Effector memory CD8-positive, alpha-beta T cell (primary cell): Measurements from ENCODE around the gene PRSS36.
A peak's percentile ranks its signal among the peaks of the same experiment; 100 is the strongest.
"Not testable (repeated sequence)": the region's sequence is repeated elsewhere in the genome, so short reads cannot be mapped to it uniquely, and the experiment has no call there.

Source experiments
- ATAC-seq: fragments of 150-1000 bp; cut with Tn5 transposase; replicated peaks from 2 replicates; pipeline ENCODE4 v1.10.0; 2021; ENCODE audit warnings: mild to moderate bottlenecking, moderate library complexity
- DNase-seq, 3 experiments: peaks; one replicate each; pipeline ENCODE4 v3.0.0; 2021
- H3K27ac Mint-ChIP-seq, 2 donors: one replicate each; pipeline ENCODE4 v1.8.0; 2022; ENCODE audit warnings: mild to moderate bottlenecking in 2 of 2, mixed read lengths in 2 of 2, moderate library complexity in 2 of 2
- H3K27me3 Mint-ChIP-seq, 2 donors: one replicate each; pipeline ENCODE4 v1.8.0; 2022; ENCODE audit warnings: mixed read lengths in 2 of 2
- H3K36me3 Mint-ChIP-seq: one replicate; pipeline ENCODE4 v1.8.0; 2022; ENCODE audit warnings: mild to moderate bottlenecking, moderate library complexity, mixed read lengths; ENCODE audit not compliant: insufficient read depth
- H3K4me1 Mint-ChIP-seq, 2 donors: one replicate each; pipeline ENCODE4 v1.8.0; 2022; ENCODE audit warnings: low read depth in 2 of 2, mixed read lengths in 2 of 2
- H3K4me3 Mint-ChIP-seq, 2 donors: one replicate each; pipeline ENCODE4 v1.8.0; 2022; ENCODE audit warnings: mild to moderate bottlenecking in 2 of 2, mixed read lengths in 2 of 2, moderate library complexity in 2 of 2
- H3K9me3 Mint-ChIP-seq, 2 donors: one replicate each; pipeline ENCODE4 v1.8.0; 2022; ENCODE audit warnings: mixed read lengths in 2 of 2

Gene PRSS36

DNA sequence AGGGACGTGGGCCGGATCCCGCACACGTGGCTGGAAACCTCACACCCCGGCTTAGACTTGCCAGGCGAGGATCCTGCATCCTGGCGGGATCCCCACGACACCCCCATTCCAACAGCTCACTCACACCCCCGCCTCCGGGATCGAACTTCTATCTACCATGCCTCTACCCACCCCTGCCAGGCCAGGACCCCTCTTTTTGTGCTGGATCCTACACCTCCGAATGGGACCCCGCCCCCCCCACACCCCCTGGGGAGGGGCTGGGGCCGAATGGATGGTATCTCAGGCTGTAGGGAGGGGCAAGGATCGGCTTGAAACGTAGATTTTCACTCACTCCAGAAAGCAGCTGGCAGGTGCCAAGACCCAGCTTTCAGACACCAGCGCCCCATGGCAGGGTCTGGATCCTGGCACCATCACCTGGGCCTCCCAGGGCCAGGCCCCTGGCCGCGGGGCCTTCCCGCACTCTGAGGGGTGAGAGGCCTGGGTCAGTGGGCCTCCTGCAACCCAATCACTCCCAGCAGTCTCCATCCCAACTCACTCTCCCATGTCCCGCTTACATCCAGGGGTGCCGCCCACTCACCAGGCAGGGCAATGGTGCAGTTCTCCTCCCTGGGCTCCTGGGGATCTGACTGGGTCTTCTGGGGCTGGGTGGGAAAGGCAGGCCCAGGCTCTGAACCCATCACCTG, 6.7 kb downstream of the PRSS36 start:
- Mint-ChIP-seq H3K9me3 (no peaks in the 10 kb centered on the region), H3K27ac (peak overlapping the region in 1 of 2 donors; percentile 62), H3K36me3 (peaks cover 6% of the 10 kb centered on the region), H3K4me3 (peak overlapping the region; percentile 68 to 74), H3K27me3 (peaks cover 0 to 12% of the 10 kb centered on the region in 2 donors), H3K4me1 (peaks cover 4 to 6% of the 10 kb centered on the region in 2 donors)
- ATAC-seq = no peak
- DNase-seq = no peak

DNA sequence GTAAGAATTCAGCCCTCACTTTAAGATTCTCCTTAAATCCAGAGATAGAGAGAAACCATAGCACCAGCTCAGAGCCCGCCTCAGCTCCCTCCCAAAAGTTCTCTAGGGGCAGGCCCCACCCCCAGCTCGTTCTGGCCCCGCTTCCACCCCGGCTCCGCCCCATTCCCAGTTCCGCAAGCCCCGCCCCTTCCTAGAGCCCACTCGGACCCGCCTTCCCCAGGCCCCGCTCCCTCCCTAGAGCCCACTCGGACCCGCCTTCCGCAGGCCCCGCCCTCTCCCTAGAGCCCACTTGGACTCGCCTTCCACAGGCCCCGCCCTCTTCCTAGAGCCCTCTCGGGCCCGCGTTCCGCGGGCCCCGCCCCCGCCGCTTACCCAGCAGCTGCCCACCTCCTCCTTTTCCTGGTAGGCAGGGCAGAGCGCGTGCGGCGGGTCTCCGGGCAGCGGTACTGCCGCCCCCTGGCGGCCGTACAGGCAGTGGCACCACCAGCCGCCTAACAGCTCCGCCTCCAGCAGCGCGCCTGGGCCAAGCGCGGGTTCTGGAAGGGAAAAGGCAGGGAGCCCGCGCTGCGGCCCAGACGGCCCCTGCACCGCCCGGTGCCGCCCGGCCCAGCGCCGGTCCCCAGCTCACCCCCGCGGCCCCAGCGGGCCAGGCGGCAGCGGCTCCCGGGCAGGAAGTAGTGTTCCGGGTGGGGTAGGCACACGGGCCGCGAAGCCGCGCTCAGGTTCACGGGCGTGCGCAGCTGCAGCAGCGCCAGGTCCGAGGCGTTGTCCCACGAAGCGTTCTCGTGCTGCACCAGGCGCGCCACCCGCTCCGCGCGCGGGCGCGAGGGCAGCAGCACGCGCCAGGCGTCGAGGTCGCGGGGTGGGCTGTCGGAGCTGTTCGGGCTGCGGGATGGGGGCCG, 7.5 kb downstream of the PRSS36 start:
- peak overlapping the region; percentile 14 to 51 for H3K27ac Mint-ChIP-seq
- H3K9me3 Mint-ChIP-seq = no peaks in the 10 kb centered on the region
- peaks cover 4 to 6% of the 10 kb centered on the region in 2 donors for H3K4me1 Mint-ChIP-seq
- peaks cover 6% of the 10 kb centered on the region for H3K36me3 Mint-ChIP-seq
- ATAC-seq (peak; percentile 84), DNase-seq (peak; percentile 89 to 92 (median 92))
- H3K4me3 Mint-ChIP-seq = peak overlapping the region; percentile 68 to 74
- peaks cover 0 to 4% of the 10 kb centered on the region in 2 donors for H3K27me3 Mint-ChIP-seq

DNA sequence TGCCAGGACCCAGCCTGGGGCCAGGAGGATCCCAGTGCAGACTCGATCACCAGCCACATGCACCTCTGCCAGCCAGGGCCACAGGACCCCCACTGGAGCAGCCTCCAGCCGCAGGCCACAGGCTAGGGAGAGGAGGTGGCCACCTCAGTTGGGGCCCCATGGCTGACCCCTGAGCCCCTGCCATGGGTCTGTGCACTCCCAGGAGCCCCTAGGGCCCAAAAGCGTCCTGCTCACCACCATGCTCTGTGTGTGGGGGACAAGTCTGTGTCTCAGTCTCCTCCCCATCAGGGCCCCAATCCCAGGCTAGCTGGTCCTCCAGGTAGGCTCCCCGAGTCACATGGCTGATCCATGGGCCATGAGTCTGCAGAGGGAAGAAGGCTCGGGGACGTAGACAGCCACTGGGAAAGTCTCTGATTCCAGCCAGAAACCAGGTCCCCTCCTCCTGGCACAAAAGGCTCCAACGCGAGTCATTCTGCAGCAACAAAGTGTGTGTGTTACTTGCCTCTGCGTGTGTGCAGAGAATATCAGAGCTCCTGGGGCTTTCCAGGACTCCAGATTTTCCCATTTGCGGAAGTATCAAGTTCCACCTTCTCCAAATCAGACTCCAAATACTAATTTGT, 8.3 kb downstream of the PRSS36 start:
- H3K36me3 Mint-ChIP-seq = peaks cover 6% of the 10 kb centered on the region
- ATAC-seq (no peak), DNase-seq (no peak)
- H3K9me3 Mint-ChIP-seq = no peaks in the 10 kb centered on the region
- H3K27ac Mint-ChIP-seq = peak overlapping the region; percentile 14 to 51
- no peaks in the 10 kb centered on the region for H3K27me3 Mint-ChIP-seq
- H3K4me3 Mint-ChIP-seq = peak overlapping the region; percentile 68 to 74
- peaks cover 4 to 6% of the 10 kb centered on the region in 2 donors for H3K4me1 Mint-ChIP-seq

DNA sequence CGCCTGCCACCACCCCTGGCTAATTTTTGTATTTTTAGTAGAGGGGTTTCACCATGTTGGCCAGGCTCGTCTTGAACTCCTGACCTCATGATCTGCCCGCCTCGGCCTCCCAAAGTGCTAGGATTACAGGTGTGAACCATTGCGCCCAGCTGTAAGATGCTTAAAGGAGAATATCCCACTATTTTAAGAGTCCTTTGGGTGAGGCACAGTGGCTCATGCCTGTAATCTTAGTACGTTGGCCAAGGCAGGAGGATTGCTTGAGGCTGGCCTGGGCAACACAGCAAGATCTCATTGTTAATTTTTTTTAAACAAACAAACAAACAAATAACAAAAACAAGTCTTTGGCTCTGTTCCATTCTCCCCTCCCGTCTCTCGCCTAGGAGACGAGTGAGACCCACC, 8.8 kb downstream of the PRSS36 start:
- H3K9me3 Mint-ChIP-seq, DNase-seq, H3K27ac Mint-ChIP-seq, ATAC-seq, H3K36me3 Mint-ChIP-seq, H3K27me3 Mint-ChIP-seq, H3K4me1 Mint-ChIP-seq: not testable (repeated sequence)
- peak overlapping the region in 1 of 2 donors; percentile 68 for H3K4me3 Mint-ChIP-seq

DNA sequence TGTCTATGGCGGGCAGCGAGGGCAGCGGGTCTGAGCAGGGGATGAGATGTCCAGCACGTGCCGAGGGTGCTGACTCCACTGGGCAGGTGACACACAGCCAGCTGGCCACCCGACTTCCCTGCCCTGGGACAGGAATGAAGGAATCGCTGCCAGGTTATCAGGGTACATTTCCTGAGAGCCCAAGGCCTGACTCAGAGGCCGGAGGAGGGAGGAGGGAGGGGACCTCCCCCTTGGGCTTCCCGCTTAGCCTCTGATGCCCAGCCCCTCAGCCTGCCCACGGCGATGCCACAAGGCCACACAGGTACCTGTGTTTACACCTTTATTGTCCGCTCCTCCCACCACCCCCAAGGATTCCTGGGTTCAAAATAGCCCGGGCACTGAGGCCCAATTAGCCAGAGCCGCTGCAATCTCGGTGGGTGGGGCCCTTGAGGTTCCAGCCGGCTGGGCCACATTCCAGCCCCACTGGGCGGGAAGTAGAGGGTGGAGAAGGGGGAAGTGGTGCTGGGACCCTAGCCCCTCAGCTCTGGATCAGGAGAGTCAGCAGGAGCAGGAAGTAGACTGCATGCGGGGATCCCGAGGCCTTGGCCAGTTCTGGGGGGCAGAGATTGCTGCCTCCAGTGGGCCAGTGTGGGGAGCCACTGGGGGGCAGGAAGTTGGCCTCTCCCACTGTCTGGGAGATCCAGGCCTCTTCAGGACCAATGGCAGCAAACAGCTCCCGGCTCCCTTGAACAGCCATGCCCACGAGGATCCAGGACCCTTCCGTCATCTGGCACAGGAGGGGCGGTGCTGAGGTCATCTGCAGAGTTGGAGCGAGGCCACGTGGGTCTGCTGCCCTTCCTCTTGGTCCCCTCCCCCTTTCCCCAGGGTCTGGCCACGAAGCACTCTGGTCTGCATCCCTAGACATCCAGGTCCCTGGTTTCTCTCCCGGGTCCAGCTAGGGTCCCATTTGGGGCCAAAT, 11.0 kb downstream of the PRSS36 start:
- peak overlapping the region in 1 of 2 donors; percentile 7 for H3K27ac Mint-ChIP-seq
- no peak for DNase-seq

DNA sequence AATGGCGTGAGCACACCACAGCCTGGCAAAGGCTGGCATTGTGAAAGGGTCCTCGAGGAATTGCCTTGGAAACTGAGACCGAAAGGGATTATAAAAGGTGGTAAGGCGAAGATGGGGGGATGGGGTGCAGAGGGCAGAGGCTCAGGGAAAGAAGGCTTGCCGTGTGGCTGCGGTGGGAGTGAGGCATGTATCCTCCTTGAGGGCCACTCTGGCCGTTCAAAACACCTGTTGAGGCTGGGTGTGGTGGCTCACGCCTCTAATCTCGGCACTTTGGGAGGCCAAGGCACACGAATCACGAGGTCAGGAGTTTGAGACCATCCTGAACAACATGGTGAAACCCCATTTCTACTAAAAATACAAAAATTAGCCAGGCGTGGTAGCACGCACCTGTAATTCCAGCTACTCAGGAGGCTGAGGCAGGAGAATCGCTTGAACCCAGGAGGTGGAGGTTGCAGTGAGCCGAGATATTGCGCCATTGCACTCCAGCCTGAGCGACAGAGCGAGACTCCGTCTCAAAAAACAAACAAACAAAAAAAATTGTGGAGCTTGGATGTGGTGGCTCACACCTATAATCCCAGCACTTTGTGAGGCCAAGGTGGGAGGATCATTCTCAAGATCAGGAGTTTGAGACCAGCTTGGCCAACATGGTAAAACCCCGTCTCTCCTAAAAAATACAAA, 12.9 kb downstream of the PRSS36 start:
- peaks cover 10% of the 10 kb centered on the region for H3K36me3 Mint-ChIP-seq
- DNase-seq, H3K27ac Mint-ChIP-seq, H3K27me3 Mint-ChIP-seq, H3K4me1 Mint-ChIP-seq, H3K4me3 Mint-ChIP-seq, ATAC-seq, H3K9me3 Mint-ChIP-seq: not testable (repeated sequence)

More for the DNA sequence above, 11.0 kb downstream of the PRSS36 start:
- H3K9me3 Mint-ChIP-seq = no peaks in the 10 kb centered on the region
- no peaks in the 10 kb centered on the region for H3K27me3 Mint-ChIP-seq
- ATAC-seq = no peak
- peaks cover 4 to 6% of the 10 kb centered on the region in 2 donors for H3K4me1 Mint-ChIP-seq
- peaks cover 10% of the 10 kb centered on the region for H3K36me3 Mint-ChIP-seq
- H3K4me3 Mint-ChIP-seq = no peak overlapping the region

DNA sequence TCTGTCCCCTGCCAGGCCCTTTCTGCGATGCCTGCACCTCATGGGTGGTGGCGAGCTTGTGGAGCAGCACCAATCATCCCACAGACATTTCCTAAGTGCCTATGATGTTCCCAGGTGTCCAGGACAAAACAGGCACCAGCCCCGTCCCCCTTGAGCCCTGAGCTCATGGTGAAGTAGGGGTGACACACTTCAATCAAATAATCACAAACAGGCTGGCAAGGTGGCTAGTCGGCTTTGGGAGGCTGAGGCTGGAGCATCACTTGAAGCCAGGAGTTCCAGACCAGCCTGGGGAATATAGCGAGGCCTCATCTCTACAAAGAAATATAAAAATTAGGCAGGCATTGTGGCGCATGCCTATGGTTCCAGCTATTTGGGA, 13.6 kb downstream of the PRSS36 start:
- Mint-ChIP-seq H3K4me1 (no peaks in the 10 kb centered on the region), H3K27me3 (no peaks in the 10 kb centered on the region), H3K27ac (no peak overlapping the region), H3K9me3 (no peaks in the 10 kb centered on the region), H3K4me3 (no peak overlapping the region), H3K36me3 (peaks cover 13% of the 10 kb centered on the region)
- no peak for DNase-seq
- ATAC-seq = no peak

DNA sequence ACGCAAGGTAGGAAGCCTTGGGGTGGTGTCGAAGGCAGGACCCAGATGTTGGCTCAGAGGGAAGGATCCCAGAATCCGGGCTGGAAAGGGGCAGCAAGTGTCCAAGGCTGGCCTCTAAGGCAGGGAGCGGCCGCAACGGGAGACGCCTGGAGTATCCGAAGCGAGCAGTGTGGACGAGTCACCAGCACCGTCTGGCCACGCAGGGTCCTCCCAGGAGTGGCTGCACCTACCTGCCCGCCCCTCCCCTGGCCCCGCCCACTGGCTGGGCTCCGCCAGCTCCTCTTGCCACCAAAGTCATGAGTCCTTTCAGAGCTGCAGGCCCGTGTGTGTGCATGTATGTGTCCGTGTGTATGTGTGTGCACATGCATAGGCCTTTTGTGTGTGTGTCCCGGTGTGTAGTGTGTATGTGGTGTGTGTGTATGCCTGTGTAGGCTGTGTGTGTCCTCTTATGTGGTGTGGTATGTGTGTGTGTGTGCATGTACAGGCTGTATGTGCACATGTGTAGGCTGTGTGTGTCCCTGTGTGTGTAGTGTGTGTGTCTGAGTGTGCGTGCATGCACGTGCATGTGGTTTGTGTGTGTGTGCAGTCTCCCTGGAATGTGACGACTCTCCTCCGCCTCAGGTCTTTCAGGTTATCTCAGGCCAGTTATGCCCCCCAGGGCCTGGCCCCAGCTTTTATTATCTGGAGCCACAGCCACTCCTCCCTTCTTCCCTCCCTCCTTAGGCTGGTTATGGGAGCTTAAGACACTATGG, 14.2 kb downstream of the PRSS36 start, which contains the start of gene PRSS8:
Gene PRSS8 (minus strand): TSS at position 193 of the 752 bp plus-strand sequence. CDS start 229 bp downstream, outside the sequence.
- ATAC-seq (no peak), DNase-seq (no peak)
- Mint-ChIP-seq H3K4me3 (no peak within 1 kb of the TSS), H3K27ac (no peak within 1 kb of the TSS), H3K27me3 (no peaks in the 10 kb centered on the region), H3K36me3 (peaks cover 17% of the 10 kb centered on the region), H3K4me1 (no peaks in the 10 kb centered on the region), H3K9me3 (no peaks in the 10 kb centered on the region)

DNA sequence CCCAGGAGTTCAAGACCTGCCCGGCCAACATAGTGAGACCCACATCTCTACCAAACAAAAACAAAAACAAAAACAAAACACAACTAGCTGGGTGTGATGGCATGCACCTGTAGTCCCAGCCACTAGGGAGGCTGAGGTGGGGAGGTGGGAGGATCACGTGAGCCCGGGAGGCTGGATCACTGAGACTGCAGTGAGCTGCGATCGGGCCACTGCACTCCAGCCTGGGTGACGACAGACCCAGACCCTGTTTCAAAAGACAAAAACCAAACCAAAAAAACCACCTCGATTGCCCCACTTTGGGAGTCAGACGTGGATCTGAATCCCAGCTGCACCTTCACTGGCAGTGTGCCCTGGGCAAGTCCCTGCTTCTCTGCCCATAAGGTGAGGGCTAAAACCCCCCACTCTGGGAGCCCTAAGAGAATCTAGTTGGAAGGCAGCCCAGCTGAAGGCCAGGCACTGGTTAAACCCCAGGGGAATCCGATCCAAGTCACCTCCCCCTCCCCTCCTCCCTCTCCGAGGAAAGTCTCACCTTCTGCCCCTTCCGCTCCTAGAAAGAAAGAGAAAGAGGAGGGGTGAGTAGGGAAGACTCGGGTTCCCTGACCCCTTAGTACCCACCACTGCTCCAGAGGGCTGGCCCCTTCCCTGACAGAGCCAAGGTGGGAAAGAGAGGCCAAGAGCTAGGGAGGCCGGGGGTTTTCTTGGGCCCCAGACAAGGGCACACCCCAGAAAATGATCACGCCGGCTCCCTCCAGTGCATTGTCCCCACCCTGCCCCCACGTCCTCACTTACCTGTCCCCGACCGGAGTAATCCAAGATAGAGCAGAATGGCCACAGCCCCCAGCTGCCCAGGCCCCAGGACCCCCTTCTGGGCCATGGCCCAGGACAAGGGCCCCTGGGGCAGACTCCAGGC, 15.0 kb downstream of the PRSS36 start:
- H3K4me3 Mint-ChIP-seq = no peak overlapping the region
- H3K27me3 Mint-ChIP-seq = no peaks in the 10 kb centered on the region
- ATAC-seq (no peak), DNase-seq (no peak)
- H3K4me1 Mint-ChIP-seq = no peaks in the 10 kb centered on the region
- no peak overlapping the region for H3K27ac Mint-ChIP-seq
- H3K9me3 Mint-ChIP-seq = no peaks in the 10 kb centered on the region
- peaks cover 13% of the 10 kb centered on the region for H3K36me3 Mint-ChIP-seq

DNA sequence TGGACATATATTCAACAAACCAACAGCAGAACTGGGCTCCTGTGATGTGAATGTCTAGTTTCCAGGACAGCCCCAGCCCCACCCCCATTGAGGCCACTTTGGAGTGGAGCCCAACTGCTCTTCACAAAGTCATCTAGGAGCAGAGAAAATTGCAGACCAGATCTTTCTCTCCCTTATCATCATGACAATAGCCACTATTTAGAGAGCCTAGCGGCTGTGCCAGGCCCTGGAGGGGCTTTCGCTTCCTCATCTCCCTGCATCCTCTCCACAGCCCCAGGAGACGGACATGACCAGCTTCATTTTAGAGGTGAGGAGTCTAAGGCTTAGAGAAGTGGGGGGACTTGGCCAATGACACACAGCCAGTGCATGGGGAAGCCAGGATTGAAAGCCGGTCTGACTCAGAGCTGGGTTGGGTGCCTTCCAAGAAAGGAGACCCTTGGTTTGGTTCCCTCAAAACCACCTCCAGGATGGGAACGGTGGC, 15.7 kb downstream of the PRSS36 start:
- peaks cover 13% of the 10 kb centered on the region for H3K36me3 Mint-ChIP-seq
- ATAC-seq (no peak), DNase-seq (no peak)
- H3K27me3 Mint-ChIP-seq = no peaks in the 10 kb centered on the region
- no peaks in the 10 kb centered on the region for H3K4me1 Mint-ChIP-seq
- peak overlapping the region in 1 of 2 donors; percentile 42 for H3K27ac Mint-ChIP-seq
- no peaks in the 10 kb centered on the region for H3K9me3 Mint-ChIP-seq
- no peak overlapping the region for H3K4me3 Mint-ChIP-seq

DNA sequence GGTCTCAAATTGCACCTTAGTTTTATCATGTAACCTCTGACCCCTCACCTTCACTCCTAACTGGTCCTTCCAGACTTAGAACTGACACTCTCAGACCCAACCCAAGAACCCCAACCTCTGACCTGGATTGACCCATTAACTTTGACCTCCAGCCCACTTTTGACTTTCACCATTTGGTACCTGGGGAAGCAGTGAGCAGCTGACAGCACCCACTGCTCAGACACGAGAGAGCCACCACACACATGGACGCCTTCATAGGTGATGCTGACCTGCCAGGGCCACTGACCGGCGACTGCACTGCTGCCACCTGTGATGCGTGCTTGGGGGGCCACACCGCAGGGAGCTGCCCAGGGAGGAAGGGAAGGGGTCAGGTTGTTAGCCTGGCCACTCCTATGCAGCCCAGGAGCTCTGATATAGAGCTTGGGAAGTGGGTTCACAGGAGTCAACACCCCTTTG, 16.8 kb downstream of the PRSS36 start:
- Mint-ChIP-seq H3K4me3 (no peak overlapping the region), H3K27me3 (no peaks in the 10 kb centered on the region), H3K9me3 (no peaks in the 10 kb centered on the region), H3K4me1 (no peaks in the 10 kb centered on the region), H3K27ac (peak overlapping the region in 1 of 2 donors; percentile 42), H3K36me3 (peaks cover 18% of the 10 kb centered on the region)
- DNase-seq = no peak
- ATAC-seq = no peak
